HG03280 (cell line): ENCODE measurements around the gene TMEM132C.
A peak's percentile ranks its signal among the peaks of the same experiment; 100 is the strongest.

Experiments used
- ATAC-seq: cut with Tn5 transposase; IDR thresholded peaks from one replicate; pipeline ENCODE4 v1.9.1; 2021; ENCODE audit warnings: mild to moderate bottlenecking, moderate library complexity; ENCODE audit not compliant: unreplicated experiment

TMEM132C gene

DNA sequence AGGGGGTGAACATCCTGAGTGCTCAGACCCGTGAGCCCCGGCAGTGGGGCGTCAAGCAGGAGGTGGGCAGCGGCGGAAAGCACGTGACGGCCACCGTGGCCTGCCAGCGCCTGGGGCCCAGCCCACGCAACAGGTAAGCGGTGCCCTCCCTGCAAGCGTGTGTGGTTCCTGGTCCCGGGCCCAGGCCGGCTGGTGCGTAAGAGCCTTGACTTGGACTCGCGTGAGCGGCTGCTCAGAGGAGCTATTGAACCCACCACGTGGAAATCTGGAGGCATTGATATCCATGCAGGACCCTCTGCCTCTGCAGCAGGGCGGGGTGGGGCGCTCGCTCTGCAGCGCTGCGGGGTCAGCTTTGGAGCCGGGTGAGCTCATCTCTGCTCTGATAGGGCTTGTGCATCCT, 277.0 kb downstream of the TMEM132C start:
- ATAC-seq, result no peak

DNA sequence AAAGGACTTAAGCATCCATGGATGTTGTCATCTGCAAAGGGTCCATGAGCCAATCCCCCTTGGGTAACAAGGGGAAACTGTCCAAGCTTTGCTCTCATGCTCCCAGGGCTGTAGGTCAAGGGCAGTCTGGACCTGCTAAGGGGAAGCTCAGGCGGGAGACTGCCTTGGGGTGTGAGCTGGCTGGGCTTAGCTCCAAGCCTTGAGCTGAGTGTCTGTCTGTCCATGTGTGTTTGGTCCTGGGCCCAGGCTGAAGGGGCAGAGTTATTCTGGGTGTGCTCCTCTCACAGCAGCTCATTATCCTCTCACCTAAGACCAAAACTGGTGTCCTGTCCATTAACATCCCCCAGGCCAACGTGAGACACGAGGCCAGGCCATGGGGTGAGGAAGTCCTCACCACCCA, 282.0 kb downstream of the TMEM132C start:
- no peak for ATAC-seq

DNA sequence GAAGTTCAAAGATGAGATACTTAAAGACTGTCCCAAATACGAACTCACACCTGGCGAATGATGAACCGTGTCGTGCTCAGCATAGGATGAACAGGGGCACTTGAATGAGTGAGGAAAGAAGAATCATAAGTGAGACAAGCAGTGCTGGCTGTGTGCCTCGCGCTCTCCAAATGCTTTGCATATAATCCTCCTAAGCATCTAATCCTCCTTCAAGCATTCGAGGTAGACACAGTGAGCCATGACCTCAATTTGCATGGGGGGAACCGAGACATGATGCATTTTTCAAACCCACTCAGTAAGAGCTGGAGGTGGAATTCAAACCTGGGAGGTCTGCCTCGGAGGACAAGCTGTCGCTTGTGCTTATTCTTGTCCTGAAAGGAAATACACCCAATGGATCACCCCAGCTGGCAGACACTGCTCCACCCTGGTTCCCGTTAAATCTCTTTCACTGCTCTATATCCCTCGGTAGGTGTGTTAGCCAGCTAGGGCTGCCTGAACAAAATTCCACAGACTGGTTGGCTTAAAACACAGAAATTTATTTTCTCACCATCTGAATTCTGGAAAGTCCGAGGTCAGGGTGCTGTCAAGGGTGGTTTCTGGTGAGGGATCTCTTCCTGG, 282.7 kb downstream of the TMEM132C start:
- ATAC-seq, result no peak

DNA sequence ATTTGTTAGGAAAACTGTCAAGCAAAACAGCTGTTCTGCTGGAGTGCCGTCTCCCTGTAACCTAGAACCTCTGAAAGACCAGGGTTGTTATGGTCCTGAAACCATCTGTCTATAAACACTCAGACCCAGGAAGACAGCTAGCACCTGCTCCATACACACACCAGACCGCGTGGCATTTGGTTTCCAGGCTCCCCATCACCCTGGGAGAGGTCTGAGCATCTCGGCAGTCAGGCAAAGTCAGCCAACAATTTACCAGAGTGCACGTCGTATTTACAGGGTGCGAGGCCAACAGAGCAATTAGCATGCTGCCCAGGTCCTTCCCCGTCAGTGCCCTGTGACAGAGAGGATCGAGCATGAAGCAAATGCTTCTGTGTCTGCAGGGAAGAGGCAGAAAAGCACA, 284.3 kb downstream of the TMEM132C start:
- no peak for ATAC-seq

DNA sequence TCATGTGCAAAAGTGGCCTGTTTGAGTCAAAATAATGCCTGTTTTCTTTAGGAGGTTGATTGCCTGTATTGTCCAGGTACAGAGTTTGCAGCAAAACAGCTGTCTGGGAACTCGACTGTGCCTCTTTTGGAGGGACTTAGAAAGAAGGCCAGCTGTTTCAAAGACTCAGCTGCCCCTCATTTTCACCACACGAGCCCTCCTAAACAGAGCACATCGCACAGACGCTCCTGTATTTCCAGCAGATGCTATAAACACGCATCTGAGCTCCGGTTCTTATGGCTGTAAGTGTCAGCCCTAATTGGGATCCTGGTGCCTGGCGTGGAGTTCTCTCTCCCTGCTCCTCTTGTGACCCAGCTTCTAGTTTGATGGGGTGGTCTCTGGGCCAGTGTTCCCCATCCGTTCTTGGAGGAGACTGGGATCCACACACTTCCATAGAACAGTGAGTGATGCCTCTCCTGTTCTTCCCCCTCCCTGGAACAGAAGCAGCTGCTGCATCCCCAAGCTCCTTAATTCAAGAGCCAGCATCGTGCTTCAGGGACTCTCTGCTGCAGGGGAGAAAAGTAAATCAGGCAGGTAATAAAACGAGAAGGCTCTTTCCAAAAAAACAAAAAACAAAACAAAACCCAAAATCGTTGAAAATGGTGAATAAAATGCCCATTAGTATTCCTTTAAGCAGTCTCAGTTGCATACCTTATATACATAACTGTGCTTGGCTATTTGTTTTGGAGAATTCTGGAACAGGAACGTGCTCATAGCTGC, 287.8 kb downstream of the TMEM132C start:
- no peak for ATAC-seq

DNA sequence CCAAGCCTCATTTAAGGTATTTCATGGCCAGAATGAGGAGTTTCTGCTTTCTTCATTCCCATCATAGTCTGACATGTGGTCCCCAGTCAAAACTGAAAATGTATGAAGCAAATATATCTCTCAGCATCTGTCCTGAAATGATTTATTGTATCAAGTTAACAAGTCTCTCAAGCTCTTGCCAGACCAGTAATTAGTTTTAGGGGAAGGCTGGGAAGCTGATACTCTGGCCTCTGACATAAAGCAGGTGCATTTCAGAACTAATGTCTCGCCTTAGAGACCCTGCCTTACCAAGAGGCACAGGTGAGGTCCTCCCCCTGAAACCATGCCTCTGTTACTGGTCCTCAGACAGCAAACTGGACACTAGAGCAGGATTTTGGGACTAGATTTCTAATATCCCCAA, 290.3 kb downstream of the TMEM132C start:
- no peak for ATAC-seq

DNA sequence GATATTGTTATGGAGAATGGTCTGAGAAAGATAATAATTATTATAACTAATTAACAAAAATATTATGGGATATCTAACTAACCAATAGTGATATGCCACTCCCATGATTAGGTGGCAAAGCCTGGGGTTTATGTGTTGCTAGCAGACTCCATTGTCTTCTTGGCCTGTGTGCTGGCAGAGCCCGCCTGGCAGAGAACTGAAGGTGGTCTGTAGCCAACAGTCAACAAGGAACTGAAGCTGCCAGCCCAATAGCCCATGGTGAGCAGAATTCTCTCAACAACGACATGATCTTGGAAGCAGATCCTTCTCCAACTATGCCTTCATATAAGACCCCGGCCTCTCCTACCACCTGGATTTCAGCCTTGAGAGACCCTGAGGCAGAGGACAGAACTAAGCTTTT, 298.0 kb downstream of the TMEM132C start:
- no peak for ATAC-seq

DNA sequence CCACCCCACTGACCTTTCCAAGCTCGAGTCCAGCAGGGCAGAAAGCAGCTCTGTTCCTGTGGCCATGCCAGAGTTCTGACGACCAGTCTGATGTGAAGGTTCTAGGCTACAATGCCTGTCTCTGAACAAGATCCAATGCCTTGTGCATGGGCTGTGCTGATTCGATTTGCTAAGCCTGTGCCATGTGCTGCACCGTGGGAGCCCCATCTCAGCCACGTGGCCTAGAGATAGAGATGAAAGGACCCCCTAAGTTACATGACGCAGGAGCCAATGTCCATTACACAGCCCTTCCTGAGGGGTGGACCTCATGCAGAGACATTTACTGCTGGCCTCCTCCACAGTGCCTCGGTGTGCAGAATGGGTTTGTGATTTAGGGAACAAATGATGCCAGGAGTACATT, 300.8 kb downstream of the TMEM132C start:
- ATAC-seq, result no peak

DNA sequence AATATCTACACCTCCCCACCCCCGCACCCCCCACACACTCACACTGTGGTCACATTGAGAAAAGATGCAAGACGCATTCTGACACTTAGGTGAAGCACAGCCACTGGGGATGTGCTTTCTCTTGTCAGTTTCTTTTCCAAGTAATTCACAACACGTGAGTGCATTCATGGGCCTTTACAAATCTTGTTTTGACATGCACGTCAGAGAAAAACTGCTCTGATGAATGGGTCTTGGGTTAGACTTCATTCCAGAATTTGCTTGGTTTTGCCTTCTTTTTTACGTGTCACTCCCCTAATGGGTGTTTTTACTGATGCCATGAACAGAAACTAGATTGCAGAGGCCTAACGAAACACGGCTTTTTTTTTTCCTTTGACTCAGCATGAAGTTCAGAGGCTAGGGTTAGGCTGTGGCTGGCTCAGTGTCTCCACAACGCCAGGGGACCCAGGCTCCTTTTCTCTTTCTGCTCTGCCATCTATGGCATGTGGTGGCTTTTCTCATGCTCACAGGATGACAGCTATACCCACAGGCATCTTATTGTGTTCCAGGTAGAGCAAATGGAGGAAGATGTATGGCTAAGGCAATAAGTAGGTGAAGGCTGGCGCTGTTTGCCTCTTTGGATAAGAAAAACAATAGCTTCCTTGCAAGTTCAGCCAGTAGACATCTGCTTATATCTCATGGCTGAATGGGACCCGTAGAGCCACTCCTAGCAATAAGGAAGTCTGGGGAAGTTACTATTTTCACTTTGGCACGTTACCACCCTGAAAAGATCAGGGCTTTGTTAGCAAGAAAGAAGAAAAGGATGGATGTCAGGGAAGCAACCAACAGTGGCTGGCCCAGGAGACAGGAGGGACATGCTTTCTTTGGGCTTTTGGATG, 303.5 kb downstream of the TMEM132C start:
- peak; percentile 68 for ATAC-seq

DNA sequence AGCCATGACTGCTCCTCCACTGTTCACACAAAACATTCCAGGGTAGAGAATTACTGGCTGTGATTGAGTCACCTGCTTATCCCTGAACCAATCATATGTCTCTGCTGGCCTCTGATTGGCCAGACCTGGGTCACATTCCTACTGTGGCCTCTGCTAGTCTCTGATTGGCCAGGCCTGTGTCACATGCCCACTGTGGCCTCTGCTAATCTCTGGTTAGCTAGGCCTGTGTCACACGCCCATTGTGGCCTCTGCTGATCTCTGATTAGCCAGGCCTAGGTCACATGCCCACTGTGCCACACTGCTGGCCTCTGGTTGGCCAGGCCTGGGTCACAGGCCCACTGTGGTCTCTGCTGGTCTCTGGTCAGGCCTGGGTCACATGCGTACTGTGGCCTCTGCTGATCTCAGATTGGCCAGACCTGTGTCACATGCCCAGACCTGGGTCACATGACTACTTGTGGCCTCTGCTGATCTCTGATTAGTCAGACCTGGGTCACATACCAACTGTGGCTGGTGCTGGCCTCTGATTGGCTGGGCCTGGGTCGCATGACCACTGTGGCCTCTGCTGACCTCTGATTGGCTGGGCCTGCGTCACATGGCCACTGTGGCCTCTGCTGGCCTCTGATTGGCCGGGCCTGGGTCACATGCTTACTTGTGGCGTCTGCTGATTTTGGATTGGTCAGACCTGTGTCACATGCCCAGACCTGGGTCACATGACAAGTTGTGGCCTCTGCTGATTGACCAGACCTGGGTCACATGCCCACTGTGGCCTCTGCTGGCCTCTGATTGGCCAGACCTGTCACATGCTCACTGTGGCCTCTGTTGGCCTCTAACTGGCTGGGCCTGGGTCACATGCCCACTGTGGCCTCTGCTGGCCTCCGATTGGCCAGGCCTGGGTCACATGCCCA, 305.2 kb downstream of the TMEM132C start:
- no peak for ATAC-seq

DNA sequence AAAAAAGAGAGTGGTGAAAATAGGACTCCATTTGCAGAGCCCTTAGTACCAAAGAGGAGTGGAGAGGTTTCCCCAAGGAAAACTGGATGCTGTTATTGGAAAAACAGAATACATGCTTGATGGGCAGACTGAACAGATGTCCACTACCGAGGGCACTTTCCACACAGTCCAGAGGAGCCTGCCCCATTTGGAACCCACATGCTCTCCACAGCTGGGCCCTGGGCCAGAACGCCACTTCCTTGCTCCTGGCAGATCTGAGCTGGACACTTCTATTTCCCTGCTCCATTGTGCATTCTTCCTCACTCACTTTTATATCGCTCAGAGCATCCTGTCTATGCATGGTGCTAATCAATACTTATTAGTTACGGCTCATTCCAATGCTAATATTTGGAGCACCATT, 306.9 kb downstream of the TMEM132C start:
- ATAC-seq, result no peak

DNA sequence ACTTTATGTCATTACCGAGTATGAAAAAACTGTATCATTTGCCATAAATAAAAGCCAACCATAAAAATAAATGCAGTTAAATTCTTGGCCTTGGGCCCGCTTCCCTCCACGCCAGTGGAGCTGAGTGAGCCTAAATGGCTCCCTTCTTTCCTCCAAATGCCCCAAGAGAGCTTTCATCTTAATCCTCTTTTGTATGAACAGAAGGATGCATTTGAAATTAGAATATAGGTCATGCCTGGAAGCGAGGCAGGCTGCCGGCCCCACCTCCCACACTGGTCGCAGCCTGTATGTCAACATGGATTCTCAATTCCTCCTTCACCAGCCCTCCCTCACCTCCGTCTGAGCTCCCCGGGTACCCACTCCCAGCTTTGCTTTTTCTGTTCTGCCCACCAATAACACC, 311.1 kb downstream of the TMEM132C start:
- no peak for ATAC-seq

DNA sequence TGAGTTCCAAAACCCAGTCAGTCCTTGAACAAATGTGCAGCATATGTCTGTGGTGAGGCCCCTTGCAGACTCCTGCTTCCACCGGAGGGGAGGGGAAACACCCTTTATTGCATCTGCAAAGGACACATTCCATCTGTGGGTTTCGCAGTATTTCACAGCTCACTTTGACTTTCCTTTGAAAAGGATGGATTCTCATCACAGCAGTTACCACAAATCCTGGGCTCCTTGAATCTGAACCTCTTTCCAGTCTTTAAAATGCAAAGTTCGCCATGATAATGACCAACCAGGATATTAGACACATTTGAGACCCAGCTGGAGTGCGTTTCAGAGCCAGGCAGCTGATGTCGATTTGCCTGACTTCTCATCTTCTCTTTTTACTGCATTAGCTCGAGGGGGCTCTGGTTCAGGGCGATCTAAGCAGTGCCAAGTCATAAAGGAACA, 314.4 kb downstream of the TMEM132C start:
- no peak for ATAC-seq

DNA sequence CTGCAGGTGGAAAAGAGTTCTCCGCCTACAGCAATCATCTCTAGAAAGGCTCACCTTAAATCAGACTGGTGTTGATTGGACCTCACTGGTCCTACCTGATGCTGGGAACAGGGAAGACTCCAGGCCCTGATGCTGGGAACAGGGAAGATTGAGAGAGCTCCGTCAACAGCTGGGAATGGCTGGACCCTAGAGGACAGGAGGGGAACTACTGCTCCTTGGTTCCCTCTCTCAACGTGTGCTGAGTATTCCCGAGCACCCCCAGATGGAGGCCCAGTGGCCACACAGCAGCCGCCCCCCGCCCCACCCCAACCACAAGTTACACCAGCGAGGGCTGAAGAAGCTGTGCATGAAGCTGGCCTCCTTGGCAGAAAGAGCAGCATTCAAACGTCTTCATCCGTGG, 316.5 kb downstream of the TMEM132C start:
- no peak for ATAC-seq

DNA sequence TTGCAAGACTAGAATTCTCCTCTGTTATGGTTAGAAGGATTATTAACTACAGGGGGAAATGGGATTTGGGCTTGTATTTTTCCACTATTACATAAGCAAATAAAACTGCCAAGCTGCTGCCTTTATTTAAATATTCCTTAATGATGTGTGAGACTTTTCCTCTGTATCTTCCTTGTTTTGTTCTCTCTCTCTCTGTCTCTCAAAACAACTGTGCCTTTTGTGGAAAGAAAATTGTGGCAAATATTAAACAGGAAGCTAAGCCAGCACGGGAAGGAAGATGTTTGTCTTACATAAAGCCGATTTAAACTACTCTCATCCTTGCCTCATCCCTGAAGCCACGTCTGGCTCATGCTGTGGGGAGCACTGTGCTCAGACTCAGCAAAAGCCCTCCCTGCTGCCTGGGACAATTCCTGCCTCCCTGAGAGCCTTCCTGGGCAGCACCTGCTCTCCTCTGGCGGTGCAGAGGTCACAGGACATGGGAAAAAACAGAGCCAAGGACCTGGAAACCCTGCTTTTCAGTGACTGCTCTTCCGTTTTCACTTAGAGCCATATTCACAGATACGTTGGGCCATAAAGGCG, 319.6 kb downstream of the TMEM132C start:
- no peak for ATAC-seq

DNA sequence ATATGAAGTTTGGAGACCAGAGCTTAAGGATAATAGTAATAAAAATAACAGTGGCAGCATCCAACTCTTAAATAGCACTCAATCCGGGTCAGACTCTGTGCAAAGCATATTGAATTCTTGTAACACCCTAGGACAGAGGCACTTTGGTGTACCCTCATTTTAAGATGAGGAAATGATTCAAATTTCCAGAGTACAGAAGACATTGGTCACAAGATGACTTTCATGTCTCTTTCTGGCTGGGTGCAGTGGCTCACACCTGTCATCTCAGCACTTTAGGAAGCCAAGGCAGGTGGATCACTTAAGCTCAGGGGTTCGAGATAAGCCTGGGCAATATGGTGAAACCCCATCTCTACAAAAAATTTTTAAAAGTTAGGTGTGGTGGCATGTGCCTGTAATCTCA, 320.9 kb downstream of the TMEM132C start:
- no peak for ATAC-seq

DNA sequence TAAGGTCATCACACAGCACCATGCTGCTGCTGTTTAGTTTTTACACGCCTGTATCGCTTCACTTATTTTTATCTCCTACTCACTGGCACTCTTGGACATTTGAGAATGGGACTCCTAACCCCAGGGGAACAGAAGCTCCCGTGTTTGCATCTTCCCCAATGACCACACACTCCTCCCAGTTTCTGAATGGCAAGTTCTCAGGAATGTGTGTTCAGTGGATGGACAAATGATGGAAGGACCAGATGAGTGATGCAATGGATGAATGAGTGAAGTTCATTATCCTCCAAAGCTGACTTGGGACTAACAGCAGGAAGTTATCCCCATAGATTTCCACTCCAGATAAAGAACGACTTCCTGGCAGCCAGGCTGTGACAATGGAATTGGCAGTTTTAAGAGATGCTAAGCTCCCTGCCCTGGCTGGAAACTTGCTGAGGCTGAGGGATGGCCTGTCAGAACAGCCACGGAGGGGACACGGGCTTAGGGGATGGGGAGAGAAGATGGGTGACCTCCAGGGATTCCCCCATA, 325.3 kb downstream of the TMEM132C start:
- no peak for ATAC-seq

DNA sequence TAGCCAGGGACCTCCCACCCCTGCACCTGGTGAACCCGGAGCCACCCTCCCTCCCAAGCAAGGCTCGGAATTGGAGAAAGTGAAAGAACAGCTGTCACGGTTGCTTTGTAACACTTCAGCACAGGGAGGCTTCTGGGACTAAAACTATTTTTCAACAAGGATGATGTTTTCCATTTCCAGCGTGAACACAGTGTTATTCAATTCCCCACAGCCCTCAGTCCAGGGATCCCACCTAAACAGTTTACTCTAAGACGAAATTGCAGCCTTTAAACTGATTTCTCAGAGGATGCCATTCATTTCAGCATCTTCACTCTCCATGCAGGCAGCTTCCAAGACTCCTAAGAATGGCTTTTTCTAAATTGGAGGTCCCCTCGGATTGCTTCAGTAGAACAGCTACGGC, 327.6 kb downstream of the TMEM132C start:
- no peak for ATAC-seq

DNA sequence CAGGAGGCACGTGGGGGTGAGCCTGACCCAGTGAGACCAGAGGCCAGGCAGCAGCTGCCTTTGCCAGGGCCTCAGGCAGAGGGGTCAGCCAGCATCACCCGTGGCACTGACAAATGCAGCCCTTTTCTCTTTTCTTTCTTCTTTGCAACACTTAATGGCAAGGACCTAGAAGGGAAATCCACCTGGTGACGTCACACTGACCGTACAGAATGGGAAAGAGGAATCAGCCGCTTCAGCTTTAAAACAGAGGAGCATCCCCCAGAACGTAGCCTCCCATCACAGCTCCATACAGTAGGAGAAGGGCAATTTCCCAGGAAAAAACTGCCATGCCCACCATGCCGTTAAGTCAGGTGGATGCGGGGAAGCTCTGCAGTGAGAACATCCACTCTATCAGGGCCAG, 328.6 kb downstream of the TMEM132C start:
- ATAC-seq, result no peak

DNA sequence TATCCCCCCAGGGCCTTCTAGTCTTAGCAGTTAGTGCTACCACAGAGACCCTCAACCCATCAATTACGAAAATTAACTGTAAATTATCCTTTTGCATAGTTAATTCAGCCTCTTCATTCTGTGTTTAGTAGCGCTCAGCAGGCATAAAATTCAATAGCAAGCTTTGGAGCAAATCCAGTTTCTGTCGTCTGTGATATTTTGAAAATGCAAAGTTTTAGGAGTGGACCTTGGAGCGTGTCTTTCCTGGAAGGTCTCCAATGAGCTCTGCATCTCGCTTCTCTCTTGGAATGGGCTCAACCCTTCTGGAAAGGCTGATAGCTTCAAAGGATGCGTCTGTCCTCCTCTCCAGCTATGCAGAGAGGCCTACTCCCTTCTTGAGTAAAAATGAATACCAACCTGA, 333.9 kb downstream of the TMEM132C start:
- ATAC-seq, result no peak
